Measurements from ENCODE around the gene SHROOM3. TPM values are rescaled to one million over a fixed set of nuclear protein-coding genes. Genes with fewer than 3 reads are reported as not detected.

SHROOM3 gene
- total and polyA plus RNA-seq, 2 donors (not counting 3 experiments of a cell fraction or from before 2014, with no cell fraction given), result 2.7 to 6.7 TPM

DNA sequence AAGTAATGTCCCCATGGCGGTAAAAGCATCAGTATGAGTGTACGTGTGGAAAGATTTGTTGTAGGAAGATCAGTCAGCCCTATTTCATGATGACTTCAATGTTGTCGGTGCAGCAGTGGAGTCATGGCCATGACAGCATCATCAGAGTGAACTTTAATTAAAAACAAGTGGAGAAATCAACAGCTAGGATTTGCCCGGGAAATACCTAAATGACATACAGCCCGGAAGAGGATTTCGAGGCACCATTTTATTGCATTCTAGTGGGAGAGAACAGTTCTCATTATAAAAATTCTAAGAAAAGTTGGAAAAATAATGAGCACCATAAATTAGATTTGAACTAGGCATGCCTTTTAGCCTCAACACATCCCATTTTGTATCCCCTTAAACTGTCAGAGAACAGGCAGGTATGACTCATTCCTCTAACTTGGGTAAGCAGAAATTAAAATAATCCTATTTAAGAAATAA, 170.1 kb downstream of the SHROOM3 start:
- Histone ChIP-seq H3K4me2 (ENCODE audit: insufficient read depth, low read length) (no peak overlapping the region), H3K9ac (replicated peaks; ENCODE audit: extremely low read depth, insufficient read depth, low read length) (no peak overlapping the region), H3K9me3 (replicated peaks; ENCODE audit: control insufficient read depth, insufficient read depth, low read length) (no peaks in the 10 kb centered on the region), H3K27me3 (ENCODE audit: control insufficient read depth in 2 of 2, insufficient read depth in 2 of 2, low read length in 2 of 2) (no peaks in the 10 kb centered on the region), H4K20me1 (replicated peaks; ENCODE audit: control insufficient read depth, extremely low read depth, insufficient read depth, low read length) (no peaks in the 10 kb centered on the region), H3K36me3 (ENCODE audit: control insufficient read depth in 2 of 2, extremely low read depth in 1 of 2, insufficient read depth in 2 of 2, low read length in 2 of 2) (no peaks in the 10 kb centered on the region), H3K9me1 (replicated peaks; ENCODE audit: control insufficient read depth, extremely low read depth, insufficient read depth, low read length) (no peaks in the 10 kb centered on the region), H3K4me1 (ENCODE audit: control insufficient read depth, extremely low read depth, insufficient read depth, low read length) (no peaks in the 10 kb centered on the region), H3K27ac (ENCODE audit: insufficient read depth, low read depth, low read length) (no peak overlapping the region), H3K79me2 (ENCODE audit: control insufficient read depth, insufficient read depth, low read length) (no peaks in the 10 kb centered on the region), H3K4me3 (replicated peaks in 1 of 3; ENCODE audit: insufficient read depth in 1 of 3, low read depth in 1 of 3, low read length in 3 of 3) (no peak overlapping the region), H2AFZ (ENCODE audit: low read depth, low read length) (no peak overlapping the region)
- DNase-seq (ENCODE audit: low read depth, low spot score), result no peak
- BruUV-seq (replicated peaks), result no TSS peak
- no peak for TF ChIP-seq GATA2 (IDR thresholded peaks at IDR 0.05; ENCODE audit: insufficient read depth, insufficient read length, low read depth, low read length)
- no peak for TF ChIP-seq POLR2AphosphoS5 (IDR thresholded peaks at IDR 0.05; ENCODE audit: insufficient read depth, low read depth, low read length)
- TF ChIP-seq FOS (IDR thresholded peaks at IDR 0.05; ENCODE audit: borderline replicate concordance, insufficient read depth, low read length), result peak; percentile 27
- dilution Hi-C loops (cut with MboI; ENCODE audit: extremely low pct_ligation_motif_present, low sequenced_read_pairs), result no loop called here
- no peak for FAIRE-seq
- ChIA-PET POLR2A (no interaction called here), CTCF (interaction anchor here (0.6 to 1.0 kb wide), 2 partner anchors 13 to 19 kb away, joined by 3 read pairs; no protein-coding TSS in a partner anchor)
- intact Hi-C loops (cut with micrococcal nuclease), result no loop called here

DNA sequence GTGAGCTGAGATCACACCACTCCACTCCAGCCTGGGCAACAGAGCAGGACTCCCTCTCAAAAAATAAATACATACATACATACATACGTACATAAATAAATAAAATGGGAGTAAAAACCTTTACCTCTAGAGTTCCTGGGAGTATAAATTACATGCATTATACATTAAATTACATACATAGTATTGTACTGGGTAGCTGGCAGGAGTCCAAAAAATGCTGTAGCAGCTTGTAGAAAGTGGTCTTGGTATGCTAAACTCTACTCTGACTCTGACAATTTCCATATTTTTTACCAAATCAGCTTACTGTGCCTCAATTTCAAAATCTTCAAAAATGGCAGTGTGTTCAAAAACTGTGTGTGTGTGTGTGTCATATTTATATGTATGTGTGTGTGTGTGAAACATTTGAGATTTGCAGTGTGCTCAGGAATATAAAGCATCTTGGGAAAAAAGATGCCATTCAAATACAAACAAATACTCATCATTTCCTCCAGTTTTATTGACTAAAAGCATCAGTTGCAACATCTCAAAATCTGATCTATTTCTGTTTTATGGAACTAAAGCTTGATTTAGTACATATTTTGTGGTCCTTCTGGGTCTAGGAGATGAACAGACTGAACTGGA, 171.7 kb downstream of the SHROOM3 start:
- Histone ChIP-seq H3K4me3 (replicated peaks in 1 of 3; ENCODE audit: insufficient read depth in 1 of 3, low read depth in 1 of 3, low read length in 3 of 3) (no peak overlapping the region), H3K36me3 (ENCODE audit: control insufficient read depth in 2 of 2, extremely low read depth in 1 of 2, insufficient read depth in 2 of 2, low read length in 2 of 2) (no peaks in the 10 kb centered on the region), H3K4me1 (ENCODE audit: control insufficient read depth, extremely low read depth, insufficient read depth, low read length) (peaks cover 6% of the 10 kb centered on the region), H4K20me1 (replicated peaks; ENCODE audit: control insufficient read depth, extremely low read depth, insufficient read depth, low read length) (no peaks in the 10 kb centered on the region), H3K9ac (replicated peaks; ENCODE audit: extremely low read depth, insufficient read depth, low read length) (no peak overlapping the region), H3K9me3 (replicated peaks; ENCODE audit: control insufficient read depth, insufficient read depth, low read length) (no peaks in the 10 kb centered on the region), H3K27me3 (ENCODE audit: control insufficient read depth in 2 of 2, insufficient read depth in 2 of 2, low read length in 2 of 2) (no peaks in the 10 kb centered on the region), H3K9me1 (replicated peaks; ENCODE audit: control insufficient read depth, extremely low read depth, insufficient read depth, low read length) (no peaks in the 10 kb centered on the region), H3K4me2 (ENCODE audit: insufficient read depth, low read length) (no peak overlapping the region), H2AFZ (ENCODE audit: low read depth, low read length) (no peak overlapping the region), H3K27ac (ENCODE audit: insufficient read depth, low read depth, low read length) (no peak overlapping the region), H3K79me2 (ENCODE audit: control insufficient read depth, insufficient read depth, low read length) (no peaks in the 10 kb centered on the region)
- intact Hi-C loops (cut with micrococcal nuclease) (no loop called here), dilution Hi-C loops (cut with MboI; ENCODE audit: extremely low pct_ligation_motif_present, low sequenced_read_pairs) (no loop called here)
- FAIRE-seq (no peak), DNase-seq (ENCODE audit: low read depth, low spot score) (no peak)
- no TSS peak for BruUV-seq (replicated peaks)
- ChIA-PET POLR2A (no interaction called here), CTCF (no interaction called here)
- TF ChIP-seq MYC (IDR thresholded peaks at IDR 0.05; ENCODE audit: low read depth, low read length) (no peak), FOS (IDR thresholded peaks at IDR 0.05; ENCODE audit: borderline replicate concordance, insufficient read depth, low read length) (no peak), POLR2AphosphoS5 (IDR thresholded peaks at IDR 0.05; ENCODE audit: insufficient read depth, low read depth, low read length) (no peak), EZH2 (IDR thresholded peaks at IDR 0.05; ENCODE audit: borderline replicate concordance, low read depth, low read length, severe bottlenecking) (no peak), GATA2 (IDR thresholded peaks at IDR 0.05; ENCODE audit: insufficient read depth, insufficient read length, low read depth, low read length) (no peak), POLR2A (IDR thresholded peaks at IDR 0.05; ENCODE audit: low read depth, low read length) (no peak)
- TF ChIP-seq, protein P1, sequence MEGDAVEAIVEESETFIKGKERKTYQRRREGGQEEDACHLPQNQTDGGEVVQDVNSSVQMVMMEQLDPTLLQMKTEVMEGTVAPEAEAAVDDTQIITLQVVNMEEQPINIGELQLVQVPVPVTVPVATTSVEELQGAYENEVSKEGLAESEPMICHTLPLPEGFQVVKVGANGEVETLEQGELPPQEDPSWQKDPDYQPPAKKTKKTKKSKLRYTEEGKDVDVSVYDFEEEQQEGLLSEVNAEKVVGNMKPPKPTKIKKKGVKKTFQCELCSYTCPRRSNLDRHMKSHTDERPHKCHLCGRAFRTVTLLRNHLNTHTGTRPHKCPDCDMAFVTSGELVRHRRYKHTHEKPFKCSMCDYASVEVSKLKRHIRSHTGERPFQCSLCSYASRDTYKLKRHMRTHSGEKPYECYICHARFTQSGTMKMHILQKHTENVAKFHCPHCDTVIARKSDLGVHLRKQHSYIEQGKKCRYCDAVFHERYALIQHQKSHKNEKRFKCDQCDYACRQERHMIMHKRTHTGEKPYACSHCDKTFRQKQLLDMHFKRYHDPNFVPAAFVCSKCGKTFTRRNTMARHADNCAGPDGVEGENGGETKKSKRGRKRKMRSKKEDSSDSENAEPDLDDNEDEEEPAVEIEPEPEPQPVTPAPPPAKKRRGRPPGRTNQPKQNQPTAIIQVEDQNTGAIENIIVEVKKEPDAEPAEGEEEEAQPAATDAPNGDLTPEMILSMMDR (IDR thresholded peaks at IDR 0.05; ENCODE audit: extremely low read depth in 1 of 2, insufficient read depth in 1 of 2, low read depth in 1 of 2, low read length in 2 of 2), result no peak
- TF ChIP-seq, protein P2, sequence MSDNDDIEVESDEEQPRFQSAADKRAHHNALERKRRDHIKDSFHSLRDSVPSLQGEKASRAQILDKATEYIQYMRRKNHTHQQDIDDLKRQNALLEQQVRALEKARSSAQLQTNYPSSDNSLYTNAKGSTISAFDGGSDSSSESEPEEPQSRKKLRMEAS (IDR thresholded peaks at IDR 0.05; ENCODE audit: insufficient read depth, insufficient read length), result no peak

Measured in endothelial cell of umbilical vein (primary cell).